ENCODE measurements around the gene ARHGAP31.

- TF ChIP-seq, protein P1, sequence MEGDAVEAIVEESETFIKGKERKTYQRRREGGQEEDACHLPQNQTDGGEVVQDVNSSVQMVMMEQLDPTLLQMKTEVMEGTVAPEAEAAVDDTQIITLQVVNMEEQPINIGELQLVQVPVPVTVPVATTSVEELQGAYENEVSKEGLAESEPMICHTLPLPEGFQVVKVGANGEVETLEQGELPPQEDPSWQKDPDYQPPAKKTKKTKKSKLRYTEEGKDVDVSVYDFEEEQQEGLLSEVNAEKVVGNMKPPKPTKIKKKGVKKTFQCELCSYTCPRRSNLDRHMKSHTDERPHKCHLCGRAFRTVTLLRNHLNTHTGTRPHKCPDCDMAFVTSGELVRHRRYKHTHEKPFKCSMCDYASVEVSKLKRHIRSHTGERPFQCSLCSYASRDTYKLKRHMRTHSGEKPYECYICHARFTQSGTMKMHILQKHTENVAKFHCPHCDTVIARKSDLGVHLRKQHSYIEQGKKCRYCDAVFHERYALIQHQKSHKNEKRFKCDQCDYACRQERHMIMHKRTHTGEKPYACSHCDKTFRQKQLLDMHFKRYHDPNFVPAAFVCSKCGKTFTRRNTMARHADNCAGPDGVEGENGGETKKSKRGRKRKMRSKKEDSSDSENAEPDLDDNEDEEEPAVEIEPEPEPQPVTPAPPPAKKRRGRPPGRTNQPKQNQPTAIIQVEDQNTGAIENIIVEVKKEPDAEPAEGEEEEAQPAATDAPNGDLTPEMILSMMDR (conservative IDR thresholded peaks at IDR 0.05 in 1 of 2, IDR thresholded peaks at IDR 0.05 in 1 of 2; ENCODE audit: low read depth in 1 of 2, low read length in 2 of 2): no peak
- TF ChIP-seq EZH2 (IDR thresholded peaks at IDR 0.05; ENCODE audit: low read length, missing control alignments): no peak
These were observed 10.1 kb downstream of the ARHGAP31 start for GRCh38 chr3:119304201-119304713.
